HepG2 (cell line): Measurements from ENCODE around the gene TTPAL. TPM values are rescaled to one million over a fixed set of nuclear protein-coding genes. Genes with fewer than 3 reads are reported as not detected.
A peak's percentile ranks its signal among the peaks of the same experiment; 100 is the strongest.

Experiments
- CREM ChIP-seq, 2 experiments: sonication (generic) in 1 of 2; formaldehyde crosslinking in 1 of 2; IDR thresholded peaks; 2 replicates each; pipeline versions ENCODE4 v1.4.0 to v1.6.1; 2016 to 2020; ENCODE audit warnings: antibody characterized with exemption in 1 of 2, mild to moderate bottlenecking in 1 of 2, missing genetic modification reagents in 1 of 2
- DR1 ChIP-seq: sonication (generic); formaldehyde crosslinking; IDR thresholded peaks from 2 replicates; pipeline ENCODE4 v1.8.0; 2021; ENCODE audit warnings: mild to moderate bottlenecking, missing genetic modification reagents, inconsistent platforms
- HNF4G ChIP-seq, 2 experiments: sonication (generic) in 1 of 2; formaldehyde crosslinking in 1 of 2; IDR thresholded peaks; 2 replicates each; pipeline versions ENCODE4 v1.4.0 to v1.6.1; 2011 to 2020; ENCODE audit warnings: borderline replicate concordance in 2 of 2, low read depth in 2 of 2, mild to moderate bottlenecking in 2 of 2, low read length in 1 of 2, missing genetic modification reagents in 1 of 2, moderate library complexity in 1 of 2
- ISL2 ChIP-seq: sonication (generic); formaldehyde crosslinking; IDR thresholded peaks from 2 replicates; pipeline ENCODE4 v1.5.0; 2020; ENCODE audit warnings: missing genetic modification reagents
- KDM3A ChIP-seq: IDR thresholded peaks from 2 replicates; pipeline ENCODE4 v1.6.1; 2018; ENCODE audit warnings: low read depth, missing compliant biosample characterization
- MBNL3 ChIP-seq: fragments of 250-450 bp; sonication (Bioruptor Pico); conservative IDR thresholded peaks from 2 replicates; pipeline ENCODE4 v1.8.0; 2022; ENCODE audit warnings: mild to moderate bottlenecking, inconsistent platforms
- NFYB ChIP-seq: sonication (generic); formaldehyde crosslinking; IDR thresholded peaks from 2 replicates; pipeline ENCODE4 v1.4.0; 2020; ENCODE audit warnings: missing genetic modification reagents
- PTBP1 ChIP-seq: fragments of 200-400 bp; formaldehyde crosslinking; IDR thresholded peaks from 2 replicates; pipeline ENCODE4 v1.6.1; 2018; ENCODE audit warnings: low read length, low read depth; ENCODE audit not compliant: poor library complexity, severe bottlenecking
- SMAD9 ChIP-seq: sonication (generic); formaldehyde crosslinking; IDR thresholded peaks from 2 replicates; pipeline ENCODE4 v1.5.1; 2020; ENCODE audit warnings: mild to moderate bottlenecking, missing genetic modification reagents
- SMYD3 ChIP-seq: sonication (generic); formaldehyde crosslinking; IDR thresholded peaks from 2 replicates; pipeline ENCODE4 v1.8.1; 2023; ENCODE audit warnings: mild to moderate bottlenecking, missing genetic modification reagents
- SOX5 ChIP-seq: IDR thresholded peaks from 2 replicates; pipeline ENCODE4 v1.6.1; 2016; ENCODE audit warnings: borderline replicate concordance
- ZBTB7B ChIP-seq: sonication (generic); formaldehyde crosslinking; IDR thresholded peaks from 2 replicates; pipeline ENCODE4 v1.4.0; 2020; ENCODE audit warnings: missing genetic modification reagents
- ZKSCAN1 ChIP-seq: fragments of 150-350 bp; IDR thresholded peaks from 2 replicates; pipeline ENCODE4 v1.6.1; 2014; ENCODE audit warnings: low read length
- ZNF274 ChIP-seq: sonication (generic); formaldehyde crosslinking; IDR thresholded peaks from 2 replicates; pipeline ENCODE4 v1.5.1; 2020; ENCODE audit warnings: mild to moderate bottlenecking, missing genetic modification reagents
- ZNF577 ChIP-seq: sonication (generic); formaldehyde crosslinking; IDR thresholded peaks from 2 replicates; pipeline ENCODE4 v1.4.0; 2020; ENCODE audit warnings: mild to moderate bottlenecking, low read depth, missing genetic modification reagents, borderline replicate concordance
- ZNF747 ChIP-seq: sonication (generic); formaldehyde crosslinking; IDR thresholded peaks from 2 replicates; pipeline ENCODE4 v1.8.1; 2023; ENCODE audit warnings: missing genetic modification reagents, mild to moderate bottlenecking, borderline replicate concordance
- ZNF776 ChIP-seq: sonication (generic); formaldehyde crosslinking; IDR thresholded peaks from 2 replicates; pipeline ENCODE4 v1.4.0; 2020; ENCODE audit warnings: mild to moderate bottlenecking, missing genetic modification reagents
- polyA plus RNA-seq, 8 experiments: library from polyadenylated mRNA; depleted of rRNA in 3 of 8; stranded (reverse) in 7 of 8; unstranded in 1 of 8; fragments of >200 nt; fragmentation: Illumina TruSeq in 4 of 8; extraction: Trizol in 4 of 8; gene quantifications; 2 replicates each; pipeline versions ENCODE4 v1.2.1 to v1.2.3, GENCODE V29; 2011 to 2016; ENCODE audit warnings: low read depth in 4 of 8, missing spikeins in 1 of 8, mixed read lengths in 1 of 8; ENCODE audit not compliant: insufficient read depth in 1 of 8
- total RNA-seq, 5 experiments: library from RNA; depleted of rRNA; stranded (reverse); fragments of >200 nt; fragmentation: Illumina TruSeq; extraction: Trizol; gene quantifications; 2 replicates each; pipeline ENCODE4 v1.2.3, GENCODE V29; 2016; ENCODE audit warnings: low read depth in 1 of 5
- TF ChIP-seq, protein P1 (sequence below): sonication (generic); formaldehyde crosslinking; IDR thresholded peaks from 2 replicates; pipeline ENCODE4 v1.9.0; 2021; ENCODE audit warnings: missing genetic modification reagents, borderline replicate concordance
- TF ChIP-seq, protein P2 (sequence below): sonication (generic); formaldehyde crosslinking; conservative IDR thresholded peaks from 2 replicates; pipeline ENCODE4 v1.4.0; 2020; ENCODE audit warnings: missing genetic modification reagents
- TF ChIP-seq, protein P3 (sequence below): sonication (generic); formaldehyde crosslinking; conservative IDR thresholded peaks from 2 replicates; pipeline ENCODE4 v1.8.0; 2022; ENCODE audit warnings: low read depth, missing genetic modification reagents

Gene TTPAL
- total and polyA plus RNA-seq, 2 of the 13 experiments (the other 11 are each of a cell fraction or from before 2014, with no cell fraction given): 4.3 to 18.8 TPM

DNA sequence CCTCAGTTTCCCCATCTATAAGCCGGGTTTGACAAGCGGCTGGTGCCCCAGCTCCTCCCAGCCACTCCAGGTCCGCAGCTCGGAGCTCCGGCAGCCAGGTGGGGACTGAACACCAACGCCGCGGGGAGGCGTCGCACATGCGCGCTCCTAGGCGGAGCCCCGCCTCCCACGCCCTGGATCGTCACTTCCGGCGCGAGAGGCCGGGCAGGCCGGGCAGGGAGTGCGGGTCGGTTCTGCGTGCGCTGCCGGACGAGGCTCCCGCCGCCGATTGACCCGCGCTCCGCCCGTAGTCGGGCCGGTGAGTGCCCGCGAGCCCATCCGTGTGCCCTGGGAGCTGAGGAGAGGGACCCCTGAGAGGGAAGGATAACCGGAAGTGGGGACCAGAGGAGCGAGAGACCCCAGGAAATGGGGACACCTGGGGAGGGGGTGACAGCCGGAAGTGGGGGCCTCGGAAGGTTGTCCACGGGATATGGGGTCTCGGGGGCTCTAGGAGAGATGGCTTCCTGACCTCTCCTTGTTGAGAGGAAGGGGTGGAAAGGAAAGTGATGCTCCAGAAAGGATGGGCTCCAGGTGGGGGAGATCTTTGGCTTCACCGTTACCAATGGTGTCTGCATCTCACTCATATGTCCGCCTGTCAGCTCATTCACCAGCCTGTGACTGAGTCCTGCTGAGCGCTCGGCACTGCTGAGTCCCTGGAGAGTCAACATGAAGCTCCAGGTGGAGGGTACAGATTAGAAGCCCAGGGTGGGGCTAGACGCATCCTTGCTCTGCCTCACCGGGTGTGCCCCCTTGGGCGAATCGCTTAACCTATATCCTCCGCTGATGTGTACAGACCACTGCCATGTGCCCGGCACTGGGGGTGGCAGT, at the start of gene TTPAL (continued):
- TF ChIP-seq, protein P1, sequence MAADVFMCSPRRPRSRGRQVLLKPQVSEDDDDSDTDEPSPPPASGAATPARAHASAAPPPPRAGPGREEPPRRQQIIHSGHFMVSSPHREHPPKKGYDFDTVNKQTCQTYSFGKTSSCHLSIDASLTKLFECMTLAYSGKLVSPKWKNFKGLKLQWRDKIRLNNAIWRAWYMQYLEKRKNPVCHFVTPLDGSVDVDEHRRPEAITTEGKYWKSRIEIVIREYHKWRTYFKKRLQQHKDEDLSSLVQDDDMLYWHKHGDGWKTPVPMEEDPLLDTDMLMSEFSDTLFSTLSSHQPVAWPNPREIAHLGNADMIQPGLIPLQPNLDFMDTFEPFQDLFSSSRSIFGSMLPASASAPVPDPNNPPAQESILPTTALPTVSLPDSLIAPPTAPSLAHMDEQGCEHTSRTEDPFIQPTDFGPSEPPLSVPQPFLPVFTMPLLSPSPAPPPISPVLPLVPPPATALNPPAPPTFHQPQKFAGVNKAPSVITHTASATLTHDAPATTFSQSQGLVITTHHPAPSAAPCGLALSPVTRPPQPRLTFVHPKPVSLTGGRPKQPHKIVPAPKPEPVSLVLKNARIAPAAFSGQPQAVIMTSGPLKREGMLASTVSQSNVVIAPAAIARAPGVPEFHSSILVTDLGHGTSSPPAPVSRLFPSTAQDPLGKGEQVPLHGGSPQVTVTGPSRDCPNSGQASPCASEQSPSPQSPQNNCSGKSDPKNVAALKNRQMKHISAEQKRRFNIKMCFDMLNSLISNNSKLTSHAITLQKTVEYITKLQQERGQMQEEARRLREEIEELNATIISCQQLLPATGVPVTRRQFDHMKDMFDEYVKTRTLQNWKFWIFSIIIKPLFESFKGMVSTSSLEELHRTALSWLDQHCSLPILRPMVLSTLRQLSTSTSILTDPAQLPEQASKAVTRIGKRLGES (CRISPR knock-in tag): no peak
- TF ChIP-seq ZNF577 (CRISPR knock-in tag) (peak; percentile 80; the same call in 1 of the 2 replicates), NFYB (peak; percentile 57; the same call in 1 of the 2 replicates), ZNF776 (CRISPR knock-in tag) (peak; percentile 99), CREM (IDR thresholded peaks at IDR 0.05) (peak; percentile 88), CREM (CRISPR knock-in tag; IDR thresholded peaks at IDR 0.05) (peak; percentile 65; the same call in 1 of the 2 replicates), HNF4G (IDR thresholded peaks at IDR 0.05; ENCODE audit: borderline replicate concordance, low read depth, low read length) (0 out of 2 replicates have a peak, but pooled peaks have one; percentile 14), HNF4G (CRISPR knock-in tag; IDR thresholded peaks at IDR 0.05; ENCODE audit: borderline replicate concordance, low read depth) (peak; percentile 86; the same call in 1 of the 2 replicates), ZNF747 (peak; percentile 98), ISL2 (CRISPR knock-in tag) (peak; percentile 87), MBNL3 (CRISPR knock-in tag) (no peak), ZKSCAN1 (no peak), SOX5 (CRISPR knock-in tag) (peak; percentile 73; the same call in 1 of the 2 replicates), SMAD9 (no peak; the same call in none of the 2 replicates), DR1 (CRISPR knock-in tag) (peak; percentile 88), KDM3A (CRISPR knock-in tag) (peak; percentile 96; the same call in 1 of the 2 replicates), ZNF274 (CRISPR knock-in tag) (peak; percentile 99), PTBP1 (no peak), SMYD3 (CRISPR knock-in tag) (peak; percentile 99), ZBTB7B (CRISPR knock-in tag) (peak; percentile 80)
- TF ChIP-seq, protein P2, sequence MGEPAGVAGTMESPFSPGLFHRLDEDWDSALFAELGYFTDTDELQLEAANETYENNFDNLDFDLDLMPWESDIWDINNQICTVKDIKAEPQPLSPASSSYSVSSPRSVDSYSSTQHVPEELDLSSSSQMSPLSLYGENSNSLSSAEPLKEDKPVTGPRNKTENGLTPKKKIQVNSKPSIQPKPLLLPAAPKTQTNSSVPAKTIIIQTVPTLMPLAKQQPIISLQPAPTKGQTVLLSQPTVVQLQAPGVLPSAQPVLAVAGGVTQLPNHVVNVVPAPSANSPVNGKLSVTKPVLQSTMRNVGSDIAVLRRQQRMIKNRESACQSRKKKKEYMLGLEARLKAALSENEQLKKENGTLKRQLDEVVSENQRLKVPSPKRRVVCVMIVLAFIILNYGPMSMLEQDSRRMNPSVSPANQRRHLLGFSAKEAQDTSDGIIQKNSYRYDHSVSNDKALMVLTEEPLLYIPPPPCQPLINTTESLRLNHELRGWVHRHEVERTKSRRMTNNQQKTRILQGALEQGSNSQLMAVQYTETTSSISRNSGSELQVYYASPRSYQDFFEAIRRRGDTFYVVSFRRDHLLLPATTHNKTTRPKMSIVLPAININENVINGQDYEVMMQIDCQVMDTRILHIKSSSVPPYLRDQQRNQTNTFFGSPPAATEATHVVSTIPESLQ: peak; percentile 61; the same call in 1 of the 2 replicates
- TF ChIP-seq, protein P3, sequence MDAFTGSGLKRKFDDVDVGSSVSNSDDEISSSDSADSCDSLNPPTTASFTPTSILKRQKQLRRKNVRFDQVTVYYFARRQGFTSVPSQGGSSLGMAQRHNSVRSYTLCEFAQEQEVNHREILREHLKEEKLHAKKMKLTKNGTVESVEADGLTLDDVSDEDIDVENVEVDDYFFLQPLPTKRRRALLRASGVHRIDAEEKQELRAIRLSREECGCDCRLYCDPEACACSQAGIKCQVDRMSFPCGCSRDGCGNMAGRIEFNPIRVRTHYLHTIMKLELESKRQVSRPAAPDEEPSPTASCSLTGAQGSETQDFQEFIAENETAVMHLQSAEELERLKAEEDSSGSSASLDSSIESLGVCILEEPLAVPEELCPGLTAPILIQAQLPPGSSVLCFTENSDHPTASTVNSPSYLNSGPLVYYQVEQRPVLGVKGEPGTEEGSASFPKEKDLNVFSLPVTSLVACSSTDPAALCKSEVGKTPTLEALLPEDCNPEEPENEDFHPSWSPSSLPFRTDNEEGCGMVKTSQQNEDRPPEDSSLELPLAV: 0 out of 2 replicates have a peak, but pooled peaks have one; percentile 48
